ENCODE measurements around the gene ASPN.

The ASPN gene

DNA sequence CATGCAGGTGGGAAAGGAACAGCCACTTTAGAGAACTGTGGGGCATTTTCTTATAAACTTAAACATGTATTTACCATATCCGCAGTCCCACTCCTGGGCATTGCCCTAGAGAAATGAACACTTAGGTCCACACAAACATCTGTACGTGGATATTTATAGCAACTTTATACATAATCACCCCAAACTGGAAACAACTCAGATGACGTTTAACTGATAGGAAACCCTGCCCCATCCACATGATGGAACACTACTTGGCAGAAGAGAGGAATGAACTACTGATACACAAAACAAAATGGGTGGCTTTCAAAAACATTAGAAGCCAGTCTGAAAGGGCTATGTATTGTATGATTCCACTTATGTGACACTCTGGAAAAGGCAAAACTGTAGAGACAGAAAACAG lies 31.0 kb upstream of the ASPN start:
- DNase-seq (ENCODE audit: low spot score) = no peak
- Histone ChIP-seq H3K4me3 (peak overlapping the region; percentile 8), H3K27ac (peak overlapping the region; percentile 63 to 81)
- TF ChIP-seq, protein P1, sequence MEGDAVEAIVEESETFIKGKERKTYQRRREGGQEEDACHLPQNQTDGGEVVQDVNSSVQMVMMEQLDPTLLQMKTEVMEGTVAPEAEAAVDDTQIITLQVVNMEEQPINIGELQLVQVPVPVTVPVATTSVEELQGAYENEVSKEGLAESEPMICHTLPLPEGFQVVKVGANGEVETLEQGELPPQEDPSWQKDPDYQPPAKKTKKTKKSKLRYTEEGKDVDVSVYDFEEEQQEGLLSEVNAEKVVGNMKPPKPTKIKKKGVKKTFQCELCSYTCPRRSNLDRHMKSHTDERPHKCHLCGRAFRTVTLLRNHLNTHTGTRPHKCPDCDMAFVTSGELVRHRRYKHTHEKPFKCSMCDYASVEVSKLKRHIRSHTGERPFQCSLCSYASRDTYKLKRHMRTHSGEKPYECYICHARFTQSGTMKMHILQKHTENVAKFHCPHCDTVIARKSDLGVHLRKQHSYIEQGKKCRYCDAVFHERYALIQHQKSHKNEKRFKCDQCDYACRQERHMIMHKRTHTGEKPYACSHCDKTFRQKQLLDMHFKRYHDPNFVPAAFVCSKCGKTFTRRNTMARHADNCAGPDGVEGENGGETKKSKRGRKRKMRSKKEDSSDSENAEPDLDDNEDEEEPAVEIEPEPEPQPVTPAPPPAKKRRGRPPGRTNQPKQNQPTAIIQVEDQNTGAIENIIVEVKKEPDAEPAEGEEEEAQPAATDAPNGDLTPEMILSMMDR (IDR thresholded peaks at IDR 0.05) = no peak

DNA sequence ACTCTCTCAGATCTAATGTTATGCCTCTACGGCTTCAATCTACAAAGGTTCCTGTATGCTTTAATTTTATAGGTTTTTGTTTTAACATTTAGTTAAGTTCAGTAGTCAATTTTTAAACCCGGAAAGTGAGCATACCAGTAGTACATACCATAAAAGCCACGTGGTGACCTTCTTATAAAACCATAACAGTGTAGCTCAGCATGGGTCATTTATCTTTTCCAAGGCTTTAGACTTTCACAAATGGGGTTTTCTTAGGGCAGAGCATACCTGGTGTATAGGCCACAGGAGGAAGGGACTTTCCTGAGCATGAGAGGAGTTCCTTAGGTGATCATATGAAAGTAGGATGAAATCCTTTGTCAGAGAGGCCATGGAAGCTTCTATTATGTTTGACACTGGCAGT lies 30.3 kb upstream of the ASPN start:
- TF ChIP-seq, protein P1 (IDR thresholded peaks at IDR 0.05) = no peak
- Histone ChIP-seq H3K4me3 (no peak overlapping the region), H3K27ac (peak overlapping the region; percentile 63 to 81)
- no peak for DNase-seq (ENCODE audit: low spot score)

DNA sequence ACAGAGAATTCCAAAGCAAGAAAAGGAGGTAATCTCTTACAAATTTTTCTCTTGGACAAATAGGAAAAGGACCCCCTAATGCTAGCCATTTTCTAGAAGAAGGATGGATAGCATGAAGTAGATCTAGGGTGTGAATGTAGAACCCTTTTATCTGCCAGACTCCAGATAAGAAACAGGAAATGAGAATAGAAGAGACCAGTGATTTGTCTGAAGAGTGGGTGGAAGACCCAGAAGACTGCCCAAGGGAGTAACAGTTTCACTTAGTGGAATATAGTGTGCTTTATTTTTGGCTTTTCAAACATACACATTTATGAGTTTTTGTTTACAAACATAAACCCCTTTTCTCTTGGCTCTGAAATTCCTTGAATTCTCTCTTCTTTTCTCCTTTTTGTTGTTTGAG lies 28.4 kb upstream of the ASPN start:
- TF ChIP-seq, protein P1 (IDR thresholded peaks at IDR 0.05) = no peak
- Histone ChIP-seq H3K4me3 (no peak overlapping the region), H3K27ac (peak overlapping the region in 1 of 2 donors; percentile 33)
- no peak for DNase-seq (ENCODE audit: low spot score)

DNA sequence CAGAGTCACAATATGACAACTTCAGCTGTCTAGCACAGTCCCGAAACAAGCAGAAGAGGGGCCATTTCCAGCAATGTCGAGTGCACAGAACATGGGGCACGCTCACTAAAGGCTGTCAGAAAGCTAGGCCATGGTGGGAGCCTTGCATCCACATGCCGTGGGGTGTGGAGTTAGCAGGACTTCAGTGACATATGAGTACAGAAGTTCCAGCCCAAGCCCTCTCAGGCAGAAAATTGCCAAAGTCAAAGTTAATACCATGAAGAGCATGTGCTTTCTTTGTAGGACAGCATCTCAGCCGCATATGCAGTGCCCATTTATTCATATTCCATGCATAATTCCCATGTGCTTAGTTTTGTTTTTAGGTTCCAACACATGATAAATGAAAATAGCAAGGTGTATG lies 26.7 kb upstream of the ASPN start:
- DNase-seq (ENCODE audit: low spot score) = no peak
- TF ChIP-seq, protein P1 (IDR thresholded peaks at IDR 0.05) = no peak
- H3K27ac ChIP-seq = peak overlapping the region; percentile 66 to 89
- H3K4me3 ChIP-seq = no peak overlapping the region

DNA sequence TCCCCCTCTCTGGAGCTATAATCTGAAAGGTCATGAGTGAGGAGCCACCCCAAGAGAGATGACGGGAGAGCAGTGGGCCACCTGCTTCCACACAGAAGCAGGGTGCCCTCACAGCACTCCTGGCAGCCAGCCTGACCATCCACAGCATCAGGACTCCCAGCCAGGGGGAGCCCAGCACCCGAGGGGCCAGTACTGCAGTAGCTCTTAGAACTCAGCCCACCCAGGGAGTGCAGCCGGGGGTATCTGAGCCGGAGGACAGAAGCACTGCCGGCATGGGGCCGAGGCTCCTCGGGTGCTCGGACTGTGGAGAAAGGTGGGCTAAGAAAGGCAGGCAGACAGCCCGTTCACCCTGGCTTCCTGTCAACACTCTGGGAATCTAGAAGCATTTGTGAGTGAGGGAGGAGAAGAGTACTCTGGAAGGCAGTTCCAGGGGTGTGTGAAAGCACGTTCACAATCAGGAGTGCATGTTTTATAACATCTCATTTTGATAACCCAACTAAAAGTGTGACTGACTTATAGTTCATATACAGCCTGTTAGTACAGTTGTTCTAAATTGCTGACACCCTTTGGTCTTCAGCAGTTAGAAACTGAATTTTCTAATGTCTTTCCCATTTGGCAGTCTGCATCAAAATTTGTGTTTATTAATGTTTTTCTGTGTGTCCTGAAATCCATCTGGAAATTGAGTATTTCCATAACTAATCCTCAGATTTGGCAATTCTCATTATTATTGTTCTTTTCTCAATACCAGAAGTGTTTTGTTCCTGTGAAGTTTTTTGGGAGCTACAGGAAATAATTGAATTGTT lies 25.9 kb upstream of the ASPN start:
- TF ChIP-seq, protein P1 (IDR thresholded peaks at IDR 0.05) = no peak
- Histone ChIP-seq H3K27ac (peak overlapping the region; percentile 89 to 91), H3K4me3 (peak overlapping the region; percentile 43)
- no peak for DNase-seq (ENCODE audit: low spot score)

DNA sequence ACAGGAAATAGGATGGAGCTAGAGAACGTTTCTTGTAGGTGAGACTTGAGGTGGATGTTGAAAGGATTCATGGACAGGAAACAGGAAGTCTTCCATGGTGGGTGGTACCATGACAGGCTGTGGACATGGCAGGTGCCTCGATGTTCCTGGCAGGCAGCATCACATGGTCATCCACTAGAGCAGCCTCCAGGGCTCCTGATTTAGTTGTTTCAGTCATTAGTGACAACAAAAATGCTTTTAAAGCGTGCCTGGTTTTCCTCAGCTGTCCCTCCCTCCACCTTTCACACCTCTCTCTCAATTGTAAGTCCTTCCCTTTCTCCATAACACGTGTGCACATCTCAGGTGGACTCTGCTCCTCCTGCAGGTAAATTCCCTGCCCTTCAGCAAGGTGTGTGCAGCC lies 25.2 kb upstream of the ASPN start:
- H3K4me3 ChIP-seq = no peak overlapping the region
- no peak for DNase-seq (ENCODE audit: low spot score)
- H3K27ac ChIP-seq = peak overlapping the region; percentile 89 to 91
- TF ChIP-seq, protein P1 (IDR thresholded peaks at IDR 0.05) = no peak

DNA sequence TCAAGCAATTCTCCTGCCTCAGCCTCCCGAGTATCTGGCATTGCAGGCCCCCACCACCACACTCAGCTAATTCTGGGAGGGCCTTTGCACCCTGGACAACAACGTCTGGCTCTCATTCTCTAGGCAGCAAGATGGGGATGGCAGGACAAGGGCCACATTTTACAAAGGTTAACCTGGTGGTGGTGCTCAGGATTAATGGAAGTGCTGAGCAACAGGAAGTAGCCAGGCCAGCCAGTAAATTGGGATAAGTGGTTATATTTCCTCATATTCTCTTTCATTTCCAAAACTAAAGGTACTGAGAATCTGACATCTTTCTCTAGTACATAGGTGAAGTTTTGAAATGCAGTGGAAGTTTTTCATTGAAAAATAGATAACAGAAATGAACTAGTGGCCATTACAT lies 24.7 kb upstream of the ASPN start:
- DNase-seq (ENCODE audit: low spot score) = no peak
- peak overlapping the region; percentile 89 to 91 for H3K27ac ChIP-seq
- H3K4me3 ChIP-seq = peak overlapping the region; percentile 20
- TF ChIP-seq, protein P1 (IDR thresholded peaks at IDR 0.05) = no peak

All from coronary artery (tissue), 2 donors.